GM12872 (cell line): ENCODE results near the gene RRAS.

Source experiments
- CTCF ChIP-seq: IDR thresholded peaks from 3 replicates; pipeline ENCODE4 v1.5.1; 2011; ENCODE audit warnings: low read depth, mild to moderate bottlenecking, low read length, moderate library complexity; ENCODE audit not compliant: insufficient read depth

Gene RRAS

GRCh38 chr19:49596954-49597702 lies 42.8 kb downstream of the RRAS start:
- TF ChIP-seq CTCF = no peak

GRCh38 chr19:49596407-49596806 lies 43.5 kb downstream of the RRAS start:
- no peak for TF ChIP-seq CTCF

GRCh38 chr19:49595819-49596404 lies 44.0 kb downstream of the RRAS start:
- TF ChIP-seq CTCF = no peak

- TF ChIP-seq CTCF = no peak
Observed at GRCh38 chr19:49594993-49595818, 44.7 kb downstream of the RRAS start.

- TF ChIP-seq CTCF = no peak
Observed at GRCh38 chr19:49594157-49594992, 45.6 kb downstream of the RRAS start.

- TF ChIP-seq CTCF = no peak
Observed at GRCh38 chr19:49593233-49594113, 46.5 kb downstream of the RRAS start.
